Amniotic stem cell (primary cell): ENCODE data around the gene VPS41.
"Not testable (repeated sequence)": the region's sequence is repeated elsewhere in the genome, so short reads cannot be mapped to it uniquely, and the experiment has no call there.

Source experiments
- DNase-seq: peaks from one replicate; lab custom pipeline; 2025; lab: John Stamatoyannopoulos, UW

Gene VPS41

GRCh38 chr7:38908759-38909335 is at the start of gene VPS41:
Gene VPS41, minus strand, starts transcription at chr7:38909191. Its CDS starts 17 bp downstream, at chr7:38909174.
- DNase-seq = peak; percentile 40

- no peak for DNase-seq
Observed at GRCh38 chr7:38955892-38956291, 46.9 kb upstream of the VPS41 start.

GRCh38 chr7:38953971-38954370 is 45.0 kb upstream of the VPS41 start:
- DNase-seq = no peak

GRCh38 chr7:38953227-38953626 is 44.2 kb upstream of the VPS41 start:
- DNase-seq = no peak

- DNase-seq = no peak
Observed at GRCh38 chr7:38951213-38951612, 42.2 kb upstream of the VPS41 start.

GRCh38 chr7:38950309-38950708 is 41.3 kb upstream of the VPS41 start:
- DNase-seq = no peak

- not testable (repeated sequence) for DNase-seq
Observed at GRCh38 chr7:38947541-38947940, 38.5 kb upstream of the VPS41 start.

GRCh38 chr7:38942431-38943051 is 33.5 kb upstream of the VPS41 start:
- no peak for DNase-seq

GRCh38 chr7:38940774-38941173 is 31.8 kb upstream of the VPS41 start:
- no peak for DNase-seq

GRCh38 chr7:38938589-38938988 is 29.6 kb upstream of the VPS41 start:
- DNase-seq = no peak

- no peak for DNase-seq
Observed at GRCh38 chr7:38938001-38938485, 29.1 kb upstream of the VPS41 start.

GRCh38 chr7:38936641-38937040 is 27.6 kb upstream of the VPS41 start:
- DNase-seq = no peak

GRCh38 chr7:38934536-38934935 is 25.5 kb upstream of the VPS41 start:
- DNase-seq = no peak

GRCh38 chr7:38934051-38934450 is 25.1 kb upstream of the VPS41 start:
- no peak for DNase-seq

- DNase-seq = peak; percentile 25
Observed at GRCh38 chr7:38932509-38933168, 23.6 kb upstream of the VPS41 start.

- no peak for DNase-seq
Observed at GRCh38 chr7:38929460-38930171, 20.6 kb upstream of the VPS41 start.

- DNase-seq = no peak
Observed at GRCh38 chr7:38928506-38928905, 19.5 kb upstream of the VPS41 start.

- DNase-seq = no peak
Observed at GRCh38 chr7:38927751-38928150, 18.8 kb upstream of the VPS41 start.

- DNase-seq = no peak
Observed at GRCh38 chr7:38920731-38921130, 11.7 kb upstream of the VPS41 start.

GRCh38 chr7:38916396-38916795 is 7.4 kb upstream of the VPS41 start:
- no peak for DNase-seq

- DNase-seq = no peak
Observed at GRCh38 chr7:38909870-38910269, 879 bp upstream of the VPS41 start.

- no peak for DNase-seq
Observed at GRCh38 chr7:38907766-38908165, 1.2 kb downstream of the VPS41 start.

- no peak for DNase-seq
Observed at GRCh38 chr7:38907066-38907465, 1.9 kb downstream of the VPS41 start.
